ENCODE measurements around the gene ARMC5. TPM values are rescaled to one million over a fixed set of nuclear protein-coding genes. Genes with fewer than 3 reads are reported as not detected.

Gene ARMC5
- total RNA-seq, 3 donors from 2014 or later, result 8.3 to 9.9 (median 8.5) TPM

DNA sequence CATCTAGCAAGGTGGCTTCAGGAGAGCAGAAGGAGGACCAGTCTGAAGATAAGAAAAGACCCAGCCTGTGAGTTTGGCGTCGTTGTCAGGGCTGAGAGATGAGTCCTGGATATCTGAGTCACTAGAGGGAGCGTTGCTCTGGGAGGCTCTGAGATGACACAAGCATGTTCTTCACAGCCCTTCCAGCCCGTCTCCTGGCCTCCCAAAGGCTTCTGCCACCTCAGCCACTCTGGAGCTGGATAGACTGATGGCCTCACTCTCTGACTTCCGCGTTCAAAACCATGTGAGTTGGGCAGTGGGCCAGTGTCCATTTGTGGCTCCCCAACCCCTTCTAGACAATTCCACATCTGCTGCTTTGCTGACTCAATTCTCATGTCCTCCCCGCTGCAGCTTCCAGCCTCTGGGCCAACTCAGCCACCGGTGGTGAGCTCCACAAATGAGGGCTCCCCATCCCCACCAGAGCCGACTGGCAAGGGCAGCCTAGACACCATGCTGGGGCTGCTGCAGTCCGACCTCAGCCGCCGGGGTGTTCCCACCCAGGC, 14.9 kb downstream of the ARMC5 start:
- Histone ChIP-seq H3K4me1 (ENCODE audit: low read depth) (peaks cover 21% of the 10 kb centered on the region), H3K4me3 (no peak overlapping the region), H3K9me3 (no peaks in the 10 kb centered on the region), H3K36me3 (ENCODE audit: low read depth) (no peaks in the 10 kb centered on the region)
- DNase-seq (no peak), ATAC-seq (no peak)
- intact Hi-C loops (cut with DNase I, micrococcal nuclease), result no loop called here
- TF ChIP-seq CTCF (IDR thresholded peaks at IDR 0.05), result no peak

DNA sequence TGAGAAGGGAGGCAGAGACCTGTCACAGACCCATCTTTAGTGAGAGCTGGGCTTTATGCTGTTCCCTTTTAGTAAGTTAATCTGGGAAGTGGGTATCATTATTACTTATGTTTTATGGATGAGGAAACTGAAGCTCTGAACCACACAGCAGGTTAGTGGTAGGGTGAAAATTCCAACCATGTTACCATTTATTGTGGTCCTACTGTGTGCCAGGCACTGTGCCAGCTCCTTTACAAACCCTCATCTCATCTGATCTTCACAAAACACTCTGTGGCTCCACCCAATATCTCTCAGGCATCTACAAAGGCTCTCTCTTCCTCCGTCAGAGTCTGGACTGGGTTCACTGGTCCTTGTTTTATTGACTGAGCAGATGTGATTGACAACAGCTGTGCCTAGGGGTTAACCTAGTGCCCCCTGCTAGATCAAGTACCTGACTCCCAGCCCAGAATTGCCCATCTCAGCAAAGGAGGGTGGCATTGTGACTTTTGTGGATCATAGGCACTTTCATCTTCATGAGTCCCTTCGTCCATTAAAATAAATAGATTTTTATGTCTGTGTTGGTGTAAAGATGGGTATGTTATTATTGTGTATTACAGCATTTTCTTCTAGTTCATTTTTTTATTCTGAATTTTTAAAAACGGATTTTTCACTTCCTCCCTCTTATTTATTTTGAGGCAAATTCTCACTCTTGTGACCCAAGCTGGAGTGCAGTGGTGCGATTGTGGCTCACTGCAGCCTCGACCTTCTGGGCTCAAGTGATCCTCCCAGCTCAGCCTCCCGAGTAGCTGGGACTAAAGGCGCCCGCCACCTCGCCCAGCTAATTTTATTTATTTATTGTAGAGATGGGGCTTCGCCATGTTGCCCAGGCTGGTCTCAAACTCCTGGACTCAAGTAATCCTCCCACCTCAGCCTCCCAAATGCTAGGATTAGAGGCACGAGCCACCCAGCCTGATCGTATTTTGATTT, 15.8 kb downstream of the ARMC5 start:
- TF ChIP-seq CTCF (IDR thresholded peaks at IDR 0.05), result no peak
- H3K4me1 ChIP-seq (ENCODE audit: low read depth), result peaks cover 21% of the 10 kb centered on the region
- no peaks in the 10 kb centered on the region for H3K36me3 ChIP-seq (ENCODE audit: low read depth)
- no peak overlapping the region for H3K4me3 ChIP-seq
- no peak for ATAC-seq
- intact Hi-C loops (cut with DNase I, micrococcal nuclease), result no loop called here
- no peaks in the 10 kb centered on the region for H3K9me3 ChIP-seq
- DNase-seq, result peak in 1 of 3 donors; percentile 27

DNA sequence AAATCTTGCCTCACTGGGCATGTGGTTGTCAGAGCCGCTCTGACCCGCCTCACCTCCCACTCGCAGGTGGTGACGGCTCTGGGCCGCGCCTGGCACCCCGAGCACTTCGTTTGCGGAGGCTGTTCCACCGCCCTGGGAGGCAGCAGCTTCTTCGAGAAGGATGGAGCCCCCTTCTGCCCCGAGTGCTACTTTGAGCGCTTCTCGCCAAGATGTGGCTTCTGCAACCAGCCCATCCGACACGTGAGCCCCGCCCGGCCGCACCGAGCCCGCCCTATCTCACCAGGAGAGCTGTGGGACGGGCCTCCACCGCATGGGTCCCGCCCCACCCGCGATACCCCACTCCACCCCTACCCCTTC, 16.6 kb downstream of the ARMC5 start:
- H3K36me3 ChIP-seq (ENCODE audit: low read depth), result no peaks in the 10 kb centered on the region
- H3K4me1 ChIP-seq (ENCODE audit: low read depth), result peaks cover 25% of the 10 kb centered on the region
- TF ChIP-seq CTCF (IDR thresholded peaks at IDR 0.05), result no peak
- intact Hi-C loops (cut with DNase I, micrococcal nuclease), result no loop called here
- H3K4me3 ChIP-seq, result no peak overlapping the region
- peak; percentile 70 to 80 (median 70) for DNase-seq
- no peak for ATAC-seq
- H3K9me3 ChIP-seq, result no peaks in the 10 kb centered on the region

GRCh38 chr16:31476303-31477219, 17.3 kb downstream of the ARMC5 start:
- no peak for TF ChIP-seq CTCF (IDR thresholded peaks at IDR 0.05)
- H3K4me1 ChIP-seq (ENCODE audit: low read depth), result peaks cover 21% of the 10 kb centered on the region

More at GRCh38 chr16:31476303-31477219, 17.3 kb downstream of the ARMC5 start:
- Histone ChIP-seq H3K36me3 (ENCODE audit: low read depth) (no peaks in the 10 kb centered on the region), H3K4me3 (peak overlapping the region; percentile 11), H3K9me3 (no peaks in the 10 kb centered on the region)
- ATAC-seq, result peak; percentile 84
- DNase-seq, result peak; percentile 96 to 98 (median 97)
- intact Hi-C loops (cut with DNase I, micrococcal nuclease), result no loop called here
